Measurements from ENCODE around the gene KBTBD6.
"Not testable (repeated sequence)": the region's sequence is repeated elsewhere in the genome, so short reads cannot be mapped to it uniquely, and the experiment has no call there.

GRCh38 chr13:41175576-41175975 is 43.0 kb upstream of the KBTBD6 start:
- not testable (repeated sequence) for TF ChIP-seq CTCF (tag by site-specific recombination; IDR thresholded peaks at IDR 0.05); ZNF768 (tag by site-specific recombination; IDR thresholded peaks at IDR 0.05); BCL6B (tag by site-specific recombination; IDR thresholded peaks at IDR 0.05); ZNF398 (tag by site-specific recombination; IDR thresholded peaks at IDR 0.05); ZNF792 (tag by site-specific recombination; IDR thresholded peaks at IDR 0.05); MYNN (tag by site-specific recombination; IDR thresholded peaks at IDR 0.05; ENCODE audit: borderline replicate concordance); ZNF561 (tag by site-specific recombination; IDR thresholded peaks at IDR 0.05; ENCODE audit: borderline replicate concordance); ZFP41 (tag by site-specific recombination; IDR thresholded peaks at IDR 0.05; ENCODE audit: borderline replicate concordance); ZNF175 (tag by site-specific recombination; IDR thresholded peaks at IDR 0.05)
